ENCODE measurements around the gene OR51E1.

The OR51E1 gene

GRCh38 chr11:4654635-4655369 lies 11.0 kb downstream of the OR51E1 start:
- no peaks in the 10 kb centered on the region for H3K79me2 ChIP-seq (ENCODE audit: insufficient read depth, low read length)
- H3K27ac ChIP-seq (ENCODE audit: low read length): no peak overlapping the region
- ATAC-seq (ENCODE audit: insufficient read depth, low read depth): no peak
- H3K27me3 ChIP-seq (ENCODE audit: insufficient read depth, low read length, poor library complexity): peaks cover 4% of the 10 kb centered on the region
- TF ChIP-seq EZH2 (IDR thresholded peaks at IDR 0.05; ENCODE audit: borderline replicate concordance, low read depth, low read length, severe bottlenecking): no peak
- TF ChIP-seq, protein P1, sequence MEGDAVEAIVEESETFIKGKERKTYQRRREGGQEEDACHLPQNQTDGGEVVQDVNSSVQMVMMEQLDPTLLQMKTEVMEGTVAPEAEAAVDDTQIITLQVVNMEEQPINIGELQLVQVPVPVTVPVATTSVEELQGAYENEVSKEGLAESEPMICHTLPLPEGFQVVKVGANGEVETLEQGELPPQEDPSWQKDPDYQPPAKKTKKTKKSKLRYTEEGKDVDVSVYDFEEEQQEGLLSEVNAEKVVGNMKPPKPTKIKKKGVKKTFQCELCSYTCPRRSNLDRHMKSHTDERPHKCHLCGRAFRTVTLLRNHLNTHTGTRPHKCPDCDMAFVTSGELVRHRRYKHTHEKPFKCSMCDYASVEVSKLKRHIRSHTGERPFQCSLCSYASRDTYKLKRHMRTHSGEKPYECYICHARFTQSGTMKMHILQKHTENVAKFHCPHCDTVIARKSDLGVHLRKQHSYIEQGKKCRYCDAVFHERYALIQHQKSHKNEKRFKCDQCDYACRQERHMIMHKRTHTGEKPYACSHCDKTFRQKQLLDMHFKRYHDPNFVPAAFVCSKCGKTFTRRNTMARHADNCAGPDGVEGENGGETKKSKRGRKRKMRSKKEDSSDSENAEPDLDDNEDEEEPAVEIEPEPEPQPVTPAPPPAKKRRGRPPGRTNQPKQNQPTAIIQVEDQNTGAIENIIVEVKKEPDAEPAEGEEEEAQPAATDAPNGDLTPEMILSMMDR (IDR thresholded peaks at IDR 0.05; ENCODE audit: borderline replicate concordance, extremely low read depth, low read length, poor library complexity, severe bottlenecking): no peak
- H2AFZ ChIP-seq (ENCODE audit: low read depth, low read length): no peak overlapping the region
- H3K36me3 ChIP-seq (ENCODE audit: insufficient read depth, low read length): no peaks in the 10 kb centered on the region
- no peak overlapping the region for H3K4me2 ChIP-seq (ENCODE audit: insufficient read depth, low read length)
- no peak overlapping the region for H3K9ac ChIP-seq (ENCODE audit: low read depth, low read length)
- no peak for DNase-seq
- no peak overlapping the region for H3K4me3 ChIP-seq (ENCODE audit: low read depth in 1 of 2, low read length in 2 of 2)
- H3K9me3 ChIP-seq (ENCODE audit: insufficient read depth, low read length, severe bottlenecking): no peaks in the 10 kb centered on the region
- no peaks in the 10 kb centered on the region for H4K20me1 ChIP-seq (ENCODE audit: insufficient read depth, low read length)
- no peaks in the 10 kb centered on the region for H3K4me1 ChIP-seq (ENCODE audit: insufficient read depth, low read length)

- no peak overlapping the region for H3K4me3 ChIP-seq (ENCODE audit: low read depth in 1 of 2, low read length in 2 of 2)
- TF ChIP-seq EZH2 (IDR thresholded peaks at IDR 0.05; ENCODE audit: borderline replicate concordance, low read depth, low read length, severe bottlenecking): no peak
- TF ChIP-seq, protein P1 (IDR thresholded peaks at IDR 0.05; ENCODE audit: borderline replicate concordance, extremely low read depth, low read length, poor library complexity, severe bottlenecking): no peak
Measured at GRCh38 chr11:4658629-4659445, 15.1 kb downstream of the OR51E1 start.

GRCh38 chr11:4662876-4663275 lies 19.1 kb downstream of the OR51E1 start:
- no peaks in the 10 kb centered on the region for H3K4me1 ChIP-seq (ENCODE audit: insufficient read depth, low read length)
- H3K4me3 ChIP-seq (ENCODE audit: low read depth in 1 of 2, low read length in 2 of 2): no peak overlapping the region
- no peak overlapping the region for H3K27ac ChIP-seq (ENCODE audit: low read length)
- no peak overlapping the region for H3K9ac ChIP-seq (ENCODE audit: low read depth, low read length)
- H3K4me2 ChIP-seq (ENCODE audit: insufficient read depth, low read length): no peak overlapping the region
- ATAC-seq (ENCODE audit: insufficient read depth, low read depth): no peak
- H4K20me1 ChIP-seq (ENCODE audit: insufficient read depth, low read length): no peaks in the 10 kb centered on the region
- H2AFZ ChIP-seq (ENCODE audit: low read depth, low read length): no peak overlapping the region
- H3K9me3 ChIP-seq (ENCODE audit: insufficient read depth, low read length, severe bottlenecking): no peaks in the 10 kb centered on the region
- DNase-seq: no peak
- peaks cover 13% of the 10 kb centered on the region for H3K27me3 ChIP-seq (ENCODE audit: insufficient read depth, low read length, poor library complexity)
- TF ChIP-seq, protein P1 (IDR thresholded peaks at IDR 0.05; ENCODE audit: borderline replicate concordance, extremely low read depth, low read length, poor library complexity, severe bottlenecking): no peak
- no peak for TF ChIP-seq EZH2 (IDR thresholded peaks at IDR 0.05; ENCODE audit: borderline replicate concordance, low read depth, low read length, severe bottlenecking)
- no peaks in the 10 kb centered on the region for H3K79me2 ChIP-seq (ENCODE audit: insufficient read depth, low read length)
- no peaks in the 10 kb centered on the region for H3K36me3 ChIP-seq (ENCODE audit: insufficient read depth, low read length)

More at GRCh38 chr11:4658629-4659445, 15.1 kb downstream of the OR51E1 start:
- Histone ChIP-seq H3K27me3 (ENCODE audit: insufficient read depth, low read length, poor library complexity) (peaks cover 8% of the 10 kb centered on the region), H2AFZ (ENCODE audit: low read depth, low read length) (no peak overlapping the region), H3K27ac (ENCODE audit: low read length) (no peak overlapping the region), H3K79me2 (ENCODE audit: insufficient read depth, low read length) (no peaks in the 10 kb centered on the region), H3K9me3 (ENCODE audit: insufficient read depth, low read length, severe bottlenecking) (no peaks in the 10 kb centered on the region), H3K4me2 (ENCODE audit: insufficient read depth, low read length) (no peak overlapping the region), H4K20me1 (ENCODE audit: insufficient read depth, low read length) (no peaks in the 10 kb centered on the region), H3K36me3 (ENCODE audit: insufficient read depth, low read length) (no peaks in the 10 kb centered on the region), H3K4me1 (ENCODE audit: insufficient read depth, low read length) (no peaks in the 10 kb centered on the region), H3K9ac (ENCODE audit: low read depth, low read length) (no peak overlapping the region)
- ATAC-seq (ENCODE audit: insufficient read depth, low read depth) (no peak), DNase-seq (no peak)

Measured in DND-41 (cell line).